HG02938 (cell line): ENCODE data around the gene CATSPERE.
"Not testable (repeated sequence)": the region's sequence is repeated elsewhere in the genome, so short reads cannot be mapped to it uniquely, and the experiment has no call there.

Experiments
- ATAC-seq: cut with Tn5 transposase; IDR thresholded peaks from one replicate; pipeline ENCODE4 v1.9.1; 2021; ENCODE audit warnings: mild to moderate bottlenecking, moderate library complexity; ENCODE audit not compliant: unreplicated experiment

The CATSPERE gene

GRCh38 chr1:244447552-244447951 is 13.5 kb upstream of the CATSPERE start:
- ATAC-seq: no peak

GRCh38 chr1:244448279-244449036 is 12.6 kb upstream of the CATSPERE start:
- ATAC-seq: no peak

DNA sequence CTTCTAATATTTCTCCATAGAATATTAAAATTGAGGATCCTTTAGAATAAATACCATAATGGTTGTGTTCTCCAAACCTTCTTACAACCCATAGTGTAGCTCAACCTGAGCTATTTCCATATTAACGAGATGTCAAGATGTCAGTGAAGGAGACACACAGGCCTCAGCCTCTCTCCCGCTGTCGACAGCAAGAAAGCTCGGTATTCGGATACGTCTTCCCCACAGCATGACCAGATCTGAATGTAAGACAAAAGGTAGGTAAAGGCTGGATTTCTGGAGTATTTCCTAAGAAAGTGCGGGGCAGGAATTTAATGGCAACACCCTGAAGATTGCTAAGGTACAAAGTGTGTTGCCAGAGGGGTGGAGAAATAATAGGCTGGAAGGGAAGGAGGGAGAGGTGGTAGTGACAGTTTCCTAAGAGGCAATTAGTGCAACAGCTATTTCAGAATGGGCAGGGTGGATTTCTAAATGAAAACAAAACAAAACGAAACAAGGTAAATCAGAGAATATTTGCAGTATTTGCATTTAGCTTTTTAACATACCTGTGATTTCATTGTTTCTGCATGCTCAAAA is 11.1 kb upstream of the CATSPERE start:
- no peak for ATAC-seq

GRCh38 chr1:244450597-244451538 is 10.2 kb upstream of the CATSPERE start:
- peak; percentile 21 for ATAC-seq

GRCh38 chr1:244451539-244451950 is 9.5 kb upstream of the CATSPERE start, which contains the start of gene ADSS2:
Gene ADSS2 (minus strand): TSS chr1:244451909. CDS start chr1:244451817, 92 bp downstream.
- ATAC-seq: no peak

GRCh38 chr1:244451951-244452795 is 8.9 kb upstream of the CATSPERE start:
- ATAC-seq: peak; percentile 88

- no peak for ATAC-seq
Measured at GRCh38 chr1:244454412-244454811, 6.7 kb upstream of the CATSPERE start.

DNA sequence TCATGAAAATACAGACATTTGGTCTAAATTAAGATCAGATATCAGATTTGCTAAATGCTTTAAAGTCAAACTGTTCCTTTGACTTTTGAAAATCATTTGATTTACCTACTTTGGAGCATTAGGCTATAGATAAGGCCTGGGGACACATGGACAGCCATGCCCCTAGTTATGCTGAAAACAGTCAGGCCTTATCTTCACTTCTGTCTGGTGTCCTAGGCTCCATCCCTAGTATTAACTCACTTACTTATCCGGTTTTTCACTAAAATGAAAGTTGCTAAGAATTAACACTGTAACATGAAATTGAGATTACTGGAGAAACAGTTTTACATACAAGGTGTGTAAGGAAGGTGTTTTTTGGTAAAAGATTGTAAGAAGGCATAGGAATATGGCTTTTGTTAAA is 4.5 kb upstream of the CATSPERE start:
- no peak for ATAC-seq

DNA sequence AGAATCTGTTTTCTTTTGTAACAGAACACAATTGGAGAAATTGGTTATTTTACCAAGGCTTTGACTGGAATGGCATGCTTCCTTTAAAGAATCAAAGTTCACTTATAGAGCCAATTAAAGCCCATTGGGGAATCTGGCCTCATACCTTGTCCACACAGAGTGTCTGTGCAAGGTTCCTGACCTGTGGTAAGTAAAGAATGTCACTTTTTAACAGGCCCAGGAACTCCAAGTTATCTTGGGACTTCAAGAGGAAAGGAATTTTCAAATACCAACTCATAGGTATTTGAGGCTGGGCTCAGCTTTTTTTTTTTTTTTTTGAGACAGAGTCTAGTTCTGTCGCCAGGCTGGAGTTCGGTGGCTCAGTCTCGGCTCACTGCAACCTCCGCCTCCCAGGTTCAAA is 2.3 kb upstream of the CATSPERE start:
- no peak for ATAC-seq

DNA sequence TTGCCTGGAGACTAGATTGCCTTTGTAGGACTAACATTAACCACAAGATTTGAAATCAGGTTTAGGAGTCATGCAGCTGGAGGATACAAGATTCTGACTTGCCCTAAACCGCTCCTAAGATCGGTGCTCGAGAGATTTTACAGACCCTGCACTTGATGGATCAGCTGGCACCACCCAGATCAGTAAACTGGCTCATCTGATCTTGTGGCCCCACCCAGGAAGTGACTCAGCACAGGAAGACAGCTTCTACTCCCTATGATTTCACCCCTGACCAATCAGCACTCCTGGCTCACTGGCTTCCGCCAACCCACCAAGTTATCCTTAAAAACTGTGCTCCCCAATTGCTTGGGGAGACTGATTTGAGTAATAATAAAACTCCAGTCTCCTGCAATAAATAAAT is 876 bp upstream of the CATSPERE start:
- no peak for ATAC-seq

- no peak for ATAC-seq
Measured at GRCh38 chr1:244466724-244467123, 5.7 kb downstream of the CATSPERE start.

DNA sequence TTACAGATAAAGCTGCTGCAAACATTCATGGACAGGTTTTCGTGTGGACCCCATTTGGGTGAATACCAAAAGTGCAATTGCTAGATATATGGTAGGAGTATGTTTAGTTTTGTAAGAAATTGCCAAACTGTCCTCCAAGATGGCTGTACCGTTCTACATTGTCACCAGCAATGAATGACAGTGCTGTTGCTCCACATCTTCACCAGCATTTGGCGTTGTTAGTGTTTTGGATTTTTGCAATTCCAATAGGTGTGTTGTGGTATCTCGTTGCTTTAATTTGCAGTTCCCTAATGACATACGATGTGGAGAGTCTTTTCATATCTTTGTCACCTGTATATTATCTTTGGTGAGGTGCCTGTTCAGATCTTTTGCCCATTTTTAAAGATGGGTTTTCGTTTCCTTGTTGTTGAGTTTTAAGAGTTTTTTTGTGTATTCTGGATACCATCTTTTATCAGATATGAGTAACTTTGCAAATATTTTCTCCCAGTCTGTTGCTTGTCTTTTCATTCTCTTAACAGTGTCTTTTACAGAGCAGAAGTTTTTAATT is 12.1 kb downstream of the CATSPERE start:
- ATAC-seq: no peak

DNA sequence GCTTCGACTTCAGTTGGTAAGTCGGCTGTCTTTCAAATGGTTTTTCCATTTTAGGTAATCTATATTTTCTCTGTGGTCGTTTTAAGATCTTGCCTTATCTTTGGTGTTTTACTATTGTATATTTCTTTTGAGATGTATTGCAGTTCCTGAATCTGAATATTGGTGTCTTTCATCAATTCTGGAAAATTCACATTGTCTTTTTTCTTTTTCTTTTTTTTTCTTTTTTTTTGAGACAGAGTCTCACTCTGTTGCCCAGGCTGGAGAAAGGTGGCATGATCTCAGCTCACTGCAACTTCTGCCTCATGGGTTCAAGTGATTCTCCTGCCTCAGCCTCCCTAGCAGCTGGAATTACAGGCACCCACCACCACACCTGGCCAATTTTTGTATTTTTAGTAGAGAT is 23.9 kb downstream of the CATSPERE start:
- ATAC-seq: not testable (repeated sequence)

DNA sequence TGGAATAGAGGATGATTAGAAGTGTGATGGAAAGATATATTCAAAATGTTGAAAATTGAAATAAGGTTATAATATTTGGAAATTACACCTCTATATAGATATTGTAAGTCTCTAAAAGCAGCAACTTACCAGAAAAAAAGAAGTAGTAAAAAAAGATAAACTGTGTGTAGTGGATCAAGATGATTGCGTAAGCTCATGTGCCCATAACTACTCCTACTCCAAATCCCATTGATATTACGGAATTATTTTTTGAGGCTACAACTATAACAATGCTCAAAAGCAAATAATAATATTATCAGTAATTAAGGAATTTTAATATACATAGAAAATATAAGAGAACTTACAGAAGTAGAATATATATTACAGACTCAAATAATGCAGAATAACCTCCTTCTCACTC is 33.6 kb downstream of the CATSPERE start:
- no peak for ATAC-seq

DNA sequence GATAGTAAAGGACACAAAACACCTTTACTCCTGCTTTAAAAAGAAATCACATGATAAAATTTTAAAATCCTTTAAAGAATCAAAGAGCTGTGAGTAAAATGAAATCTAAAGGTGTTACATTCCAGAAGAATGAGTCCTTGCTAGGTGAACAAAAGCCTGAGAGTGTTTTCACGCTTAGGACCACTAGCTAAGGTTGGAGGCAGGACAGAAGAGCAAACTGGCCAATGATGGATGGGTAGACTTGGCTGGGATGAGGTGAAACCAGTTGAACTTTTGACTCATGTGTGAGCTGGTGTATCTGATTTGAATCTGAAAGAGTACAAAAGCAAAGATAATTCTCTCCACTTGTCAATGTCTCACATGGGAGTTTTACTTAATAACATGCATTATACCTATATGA is 35.1 kb downstream of the CATSPERE start:
- no peak for ATAC-seq

DNA sequence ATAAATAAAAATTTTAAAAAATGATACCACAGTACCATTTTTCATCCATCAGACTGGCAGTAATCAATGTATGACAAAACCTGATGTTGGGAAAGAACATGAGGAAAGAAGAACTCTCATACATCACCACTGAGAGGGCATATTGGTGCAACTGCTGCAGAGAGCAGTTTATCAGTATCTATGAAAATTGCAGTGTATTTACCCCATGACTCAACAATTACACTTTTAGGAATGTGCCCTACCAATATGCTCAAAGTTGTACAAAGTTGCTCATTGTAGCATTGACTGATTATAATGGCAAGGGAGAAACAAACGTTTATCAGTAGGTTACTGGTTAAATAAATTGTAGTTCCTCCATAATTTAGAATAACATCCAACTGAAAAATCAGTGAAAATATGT is 36.7 kb downstream of the CATSPERE start:
- no peak for ATAC-seq

GRCh38 chr1:244499484-244499883 is 38.4 kb downstream of the CATSPERE start:
- not testable (repeated sequence) for ATAC-seq

- ATAC-seq: not testable (repeated sequence)
Measured at GRCh38 chr1:244500515-244500914, 39.4 kb downstream of the CATSPERE start.

DNA sequence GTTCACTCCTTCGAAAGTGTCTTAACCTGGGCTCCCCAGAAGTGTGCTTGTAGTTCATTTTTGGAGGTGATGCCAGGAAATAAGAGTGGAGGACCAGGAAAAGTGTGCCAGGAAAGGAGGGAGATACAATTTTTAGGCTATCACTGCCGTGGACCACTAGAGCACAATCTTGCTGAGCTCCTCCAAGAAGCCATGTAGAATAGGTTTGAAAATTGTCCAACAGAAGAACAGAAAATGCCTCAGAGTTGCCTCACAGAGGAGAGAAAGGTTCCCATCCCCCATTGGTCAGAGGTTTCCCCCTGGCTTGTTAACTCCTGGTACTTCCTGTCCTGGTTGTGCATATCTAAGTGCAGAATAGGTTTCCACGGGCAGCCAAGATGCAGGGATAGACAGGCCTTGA is 41.6 kb downstream of the CATSPERE start:
- ATAC-seq: no peak

GRCh38 chr1:244513493-244513892 is 52.4 kb downstream of the CATSPERE start:
- ATAC-seq: no peak
